GM12878 (cell line): ENCODE results near the gene CDH16. TPM values are rescaled to one million over a fixed set of nuclear protein-coding genes. Genes with fewer than 3 reads are reported as not detected.

Experiments
- ATAC-seq: fragments of 200-7000 bp; cut with Tn5 transposase; 3 replicates; pipeline ENCODE4 v1.9.1; 2020; ENCODE audit warnings: mild to moderate bottlenecking, moderate library complexity
- BruUV-seq: library from RNA; stranded (reverse); fragments of 400-500 nt; replicated peaks from 2 replicates; lab custom pipeline; 2021; lab: Mats Ljungman, UMichigan
- CTCF ChIA-PET: fragments of 300-600 bp; sonication (Branson Sonifier 250); formaldehyde crosslinking; extraction: SDS; loops from one replicate; lab custom pipeline; 2021; ENCODE audit warnings: inconsistent platforms; lab: Yijun Ruan, JAX
- POLR2A ChIA-PET: fragments of 350-600 bp; formaldehyde crosslinking; extraction: SDS; loops from one replicate; lab custom pipeline; 2021; ENCODE audit warnings: inconsistent platforms; lab: Charles Lee
- RAD21 ChIA-PET: fragments of 300-600 bp; sonication (Branson Sonifier 250); formaldehyde crosslinking; loops from one replicate; lab custom pipeline; 2023; ENCODE audit warnings: antibody characterized with exemption; ENCODE audit not compliant: unreplicated experiment; lab: Charles Lee
- SMC1A ChIA-PET: fragments of 300-600 bp; sonication (Branson Sonifier 250); formaldehyde crosslinking; loops from one replicate; lab custom pipeline; 2023; ENCODE audit not compliant: unreplicated experiment, uncharacterized antibody; lab: Charles Lee
- DNase-seq: peaks from one replicate; pipeline ENCODE4 v3.0.0-alpha.2; 2011; ENCODE audit warnings: low read depth, low spot score
- FAIRE-seq: peaks from 3 replicates; lab custom pipeline; 2011; peaks lifted over from hg19 to GRCh38; lab: Jason Lieb, UNC
- H2AFZ ChIP-seq: 2 replicates; pipeline ENCODE4 v1.6.0; 2011; ENCODE audit warnings: low read depth, low read length, control low read depth; ENCODE audit not compliant: control insufficient read depth
- H3K27ac ChIP-seq: 2 replicates; pipeline ENCODE4 v1.5.1; 2011; ENCODE audit warnings: control low read depth; ENCODE audit not compliant: control insufficient read depth, insufficient read depth
- H3K27me3 ChIP-seq, 2 experiments: replicated peaks in 1 of 2; 2 replicates each; pipeline versions ENCODE4 v1.6.0 to v1.6.1; 2011; ENCODE audit warnings: low read length in 1 of 2; ENCODE audit not compliant: control insufficient read depth in 2 of 2, insufficient read depth in 2 of 2
- H3K36me3 ChIP-seq, 2 experiments: 2 replicates each; pipeline ENCODE4 v1.5.1; 2011; ENCODE audit warnings: low read length in 1 of 2; ENCODE audit not compliant: control insufficient read depth in 2 of 2, insufficient read depth in 2 of 2
- H3K4me1 ChIP-seq: 2 replicates; pipeline ENCODE4 v1.6.1; 2011; ENCODE audit warnings: mild to moderate bottlenecking, low read length, moderate library complexity, mixed read lengths; ENCODE audit not compliant: control insufficient read depth, insufficient read depth
- H3K4me2 ChIP-seq: 2 replicates; pipeline ENCODE4 v1.6.0; 2011; ENCODE audit warnings: control low read depth; ENCODE audit not compliant: control insufficient read depth, insufficient read depth
- H3K4me3 ChIP-seq: fragments of 200-600 bp; sonication (generic); 2 replicates; pipeline ENCODE4 v1.5.1; 2016
- H3K79me2 ChIP-seq: 2 replicates; pipeline ENCODE4 v1.6.0; 2011; ENCODE audit warnings: low read length; ENCODE audit not compliant: control insufficient read depth, insufficient read depth
- H3K9ac ChIP-seq: 2 replicates; pipeline ENCODE4 v1.8.0; 2011; ENCODE audit warnings: low read length, control low read depth, mixed read lengths; ENCODE audit not compliant: control insufficient read depth, insufficient read depth
- H3K9me3 ChIP-seq: replicated peaks from 3 replicates; pipeline ENCODE4 v1.5.1; 2011; ENCODE audit warnings: mild to moderate bottlenecking, low read length; ENCODE audit not compliant: control insufficient read depth, insufficient read depth
- H4K20me1 ChIP-seq: 2 replicates; pipeline ENCODE4 v1.6.0; 2011; ENCODE audit not compliant: control insufficient read depth, insufficient read depth
- CBFB ChIP-seq: IDR thresholded peaks from 2 replicates; pipeline ENCODE4 v1.6.1; 2016; ENCODE audit warnings: antibody characterized with exemption, low read depth
- CREB1 ChIP-seq: IDR thresholded peaks from 2 replicates; pipeline ENCODE4 v1.6.1; 2012; ENCODE audit warnings: low read depth, mild to moderate bottlenecking, inconsistent platforms
- MEF2B ChIP-seq: fragments of 450-650 bp; IDR thresholded peaks from 2 replicates; pipeline ENCODE4 v1.6.1; 2018; ENCODE audit warnings: mild to moderate bottlenecking, moderate library complexity; ENCODE audit not compliant: partially characterized antibody, poor library complexity, severe bottlenecking
- MTA2 ChIP-seq: fragments of 450-650 bp; IDR thresholded peaks from 2 replicates; pipeline ENCODE4 v1.6.1; 2016; ENCODE audit warnings: low read depth, mild to moderate bottlenecking, moderate library complexity
- NFIC ChIP-seq: IDR thresholded peaks from 2 replicates; pipeline ENCODE4 v1.6.1; 2012; ENCODE audit warnings: low read depth, mild to moderate bottlenecking, inconsistent platforms, low read length, moderate library complexity
- PBX3 ChIP-seq: IDR thresholded peaks from 2 replicates; pipeline ENCODE4 v1.6.1; 2011; ENCODE audit warnings: mild to moderate bottlenecking, low read depth, low read length, moderate library complexity; ENCODE audit not compliant: insufficient replicate concordance
- RELA ChIP-seq: fragments of 450-650 bp; IDR thresholded peaks from 2 replicates; pipeline ENCODE4 v1.8.0; 2014; ENCODE audit warnings: borderline replicate concordance; ENCODE audit not compliant: partially characterized antibody
- SMAD1 ChIP-seq: fragments of 450-650 bp; IDR thresholded peaks from 2 replicates; pipeline ENCODE4 v1.6.1; 2018; ENCODE audit warnings: mild to moderate bottlenecking, low read depth; ENCODE audit not compliant: partially characterized antibody
- WGBS: methylation state at CpG from one replicate; pipeline ENCODE4 v1.1.6; 2016; ENCODE audit warnings: low lambda C conversion rate; ENCODE audit not compliant: insufficient replicate concordance, insufficient coverage; ENCODE audit errors: missing lambda C conversion rate; 5-methylcytosine and 5-hydroxymethylcytosine counted together
- in situ Hi-C: fragments of 300-500 bp; cut with MboI; formaldehyde crosslinking; loops from 9 replicates; pipeline ENCODE4 v1.14.3; 2018; ENCODE audit warnings: mixed read lengths
- intact Hi-C: fragments of 100-400 bp; cut with micrococcal nuclease; formaldehyde crosslinking; loops from one replicate; pipeline ENCODE4 v1.14.2; 2022; ENCODE audit not compliant: unreplicated experiment
- polyA plus RNA-seq, 11 experiments: library from polyadenylated mRNA; depleted of rRNA in 4 of 11; unstranded in 6 of 11; stranded (reverse) in 5 of 11; fragments of >200 nt; fragmentation: Nextera tagmentation in 4 of 11; fragmentation: Illumina TruSeq in 1 of 11; extraction: Ambion mirVana in 4 of 11; extraction: Trizol in 1 of 11; gene quantifications; 1 replicate in 1 of 11; 2 replicates in 10 of 11; pipeline versions ENCODE4 v1.2.1 to v1.2.3, GENCODE V29; 2011 to 2016; ENCODE audit warnings: inconsistent platforms in 2 of 11, missing spikeins in 2 of 11, low read depth in 1 of 11
- total RNA-seq, 4 experiments: library from RNA; depleted of rRNA in 3 of 4; stranded (reverse); fragments of >200 nt in 3 of 4; fragmentation: Illumina TruSeq in 1 of 4; extraction: Trizol in 1 of 4; gene quantifications; 2 replicates each; pipeline versions ENCODE4 v1.2.1 to v1.2.3, GENCODE V29; 2013 to 2021

The CDH16 gene
- total and polyA plus RNA-seq, 10 of the 15 experiments (the other 5 are each of a cell fraction or from before 2014, with no cell fraction given): 0.05 TPM; not detected in 9

- Histone ChIP-seq H3K27ac (no peak overlapping the region), H3K36me3 (no peaks in the 10 kb centered on the region), H3K9me3 (no peaks in the 10 kb centered on the region), H3K4me1 (peaks cover 29% of the 10 kb centered on the region), H2AFZ (no peak overlapping the region), H3K4me3 (no peak overlapping the region), H3K4me2 (no peak overlapping the region), H3K27me3 (no peaks in the 10 kb centered on the region; a peak in 2 of 4 replicates), H3K9ac (no peak overlapping the region), H3K79me2 (no peaks in the 10 kb centered on the region), H4K20me1 (no peaks in the 10 kb centered on the region)
- ChIA-PET CTCF (interaction anchor here (0.6 to 6.7 kb wide), 11 partner anchors 10 to 436 kb away, joined by 3 to 77 read pairs (median 4); partner anchors contain the start of genes NAE1 and PDP2), RAD21 (interaction anchor here (1.3 to 1.6 kb wide), 2 partner anchors 31 to 46 kb away, joined by 3 to 4 read pairs; partner anchors contain the start of gene PDP2), SMC1A (interaction anchor here (0.8 kb wide), 1 partner anchor 32 kb away, joined by 4 read pairs; no protein-coding TSS in a partner anchor), POLR2A (interaction anchor here (0.8 to 1.1 kb wide), 3 partner anchors 10 to 232 kb away, joined by 3 read pairs; no protein-coding TSS in a partner anchor)
- no peak for TF ChIP-seq MTA2
- no peak for TF ChIP-seq PBX3
- TF ChIP-seq MEF2B: no peak
- TF ChIP-seq CBFB: no peak
- no peak for TF ChIP-seq CREB1
- no peak for TF ChIP-seq RELA
- TF ChIP-seq SMAD1: no peak
- TF ChIP-seq NFIC: no peak
- no TSS peak for BruUV-seq
- intact Hi-C loops (loop anchor here (5.0 kb wide), 1 partner anchor 174 kb away; the partner anchor contains the start of gene DYNC1LI2), in situ Hi-C loops (no loop called here)
- no peak for DNase-seq
- ATAC-seq: no peak
- FAIRE-seq: no peak
- WGBS: 90% methylated on average over 5 of the region's 5 CpGs
Observed at GRCh38 chr16:66926171-66926947, 7.7 kb upstream of the CDH16 start.
